B cell (primary cell): ENCODE data around the gene MEIOB. TPM values are rescaled to one million over a fixed set of nuclear protein-coding genes. Genes with fewer than 3 reads are reported as not detected.

Experiments used
- ATAC-seq: fragments of 200-7000 bp; cut with Tn5 transposase; one replicate; pipeline ENCODE4 v1.10.0; 2021; ENCODE audit warnings: low read depth, mild to moderate bottlenecking, moderate number of reproducible peaks, moderate library complexity
- CTCF ChIA-PET: fragments of 350-600 bp; sonication (Branson Sonifier 250); formaldehyde crosslinking; loops from one replicate; lab custom pipeline; 2021; ENCODE audit warnings: antibody characterized with exemption, inconsistent platforms; lab: Charles Lee
- POLR2A ChIA-PET: fragments of 350-600 bp; sonication (Branson Sonifier 250); formaldehyde crosslinking; loops from one replicate; lab custom pipeline; 2021; ENCODE audit warnings: antibody characterized with exemption; lab: Charles Lee
- DNase-seq: peaks from one replicate; pipeline ENCODE4 v3.0.0; 2013
- H2AFZ ChIP-seq: 2 replicates; pipeline ENCODE4 v1.6.1; 2012; ENCODE audit warnings: mild to moderate bottlenecking, low read depth, low read length; ENCODE audit not compliant: insufficient read depth, poor library complexity, severe bottlenecking
- H3K27ac ChIP-seq, 2 donors: 1 replicate in 1 of 2; 2 replicates in 1 of 2; pipeline ENCODE4 v1.5.1; 2012 to 2013; ENCODE audit warnings: low read length in 2 of 2, mild to moderate bottlenecking in 2 of 2, moderate library complexity in 1 of 2
- H3K27me3 ChIP-seq, 4 experiments: fragments of 200-600 bp in 1 of 4; sonication (generic) in 1 of 4; replicated peaks in 1 of 4; 1 replicate in 2 of 4; 2 replicates in 2 of 4; pipeline versions ENCODE4 v1.6.1 to v1.7.0; 2013 to 2016; ENCODE audit warnings: low read length in 3 of 4, mild to moderate bottlenecking in 2 of 4, mixed read lengths in 1 of 4, moderate library complexity in 1 of 4; ENCODE audit not compliant: insufficient read depth in 4 of 4, control insufficient read depth in 3 of 4; ENCODE audit errors: control extremely low read depth in 1 of 4
- H3K36me3 ChIP-seq, 2 experiments: replicated peaks in 1 of 2; 1 replicate in 1 of 2; 2 replicates in 1 of 2; pipeline versions ENCODE4 v1.6.1 to v1.7.1; 2013; ENCODE audit warnings: low read length in 1 of 2; ENCODE audit not compliant: insufficient read depth in 2 of 2, control insufficient read depth in 1 of 2; ENCODE audit errors: control extremely low read depth in 1 of 2, extremely low read depth in 1 of 2
- H3K4me1 ChIP-seq, 2 donors: fragments of 200-600 bp in 1 of 2; sonication (generic) in 1 of 2; 1 replicate in 1 of 2; 2 replicates in 1 of 2; pipeline versions ENCODE4 v1.5.1 to v1.6.1; 2013 to 2017; ENCODE audit warnings: low read length in 2 of 2; ENCODE audit not compliant: control insufficient read depth in 2 of 2, insufficient read depth in 2 of 2
- H3K4me2 ChIP-seq: replicated peaks from 2 replicates; pipeline ENCODE3; 2012; ENCODE audit warnings: mild to moderate bottlenecking, low read depth, low read length; ENCODE audit not compliant: poor library complexity, severe bottlenecking
- H3K4me3 ChIP-seq, 5 experiments: fragments of 200-600 bp in 1 of 5; sonication (generic) in 1 of 5; 1 replicate in 3 of 5; 2 replicates in 2 of 5; pipeline versions ENCODE4 v1.5.1 to v1.7.0; 2011 to 2016; ENCODE audit warnings: low read length in 4 of 5, mild to moderate bottlenecking in 4 of 5, low read depth in 2 of 5, control low read depth in 1 of 5, moderate library complexity in 1 of 5; ENCODE audit not compliant: insufficient read depth in 1 of 5; ENCODE audit errors: control extremely low read depth in 1 of 5, extremely low read depth in 1 of 5
- H3K79me2 ChIP-seq: fragments of 200-600 bp; sonication (generic); one replicate; pipeline ENCODE4 v1.6.0; 2016; ENCODE audit warnings: low read length; ENCODE audit not compliant: control insufficient read depth, insufficient read depth
- H3K9ac ChIP-seq: fragments of 200-600 bp; sonication (generic); 2 replicates; pipeline ENCODE4 v1.6.1; 2017; ENCODE audit warnings: mild to moderate bottlenecking, low read length, moderate library complexity
- H3K9me3 ChIP-seq, 3 donors: one replicate each; pipeline versions ENCODE4 v1.6.1 to v1.7.1; 2013; ENCODE audit warnings: low read length in 2 of 3; ENCODE audit not compliant: control insufficient read depth in 2 of 3, insufficient read depth in 1 of 3; ENCODE audit errors: control extremely low read depth in 1 of 3
- H4K20me1 ChIP-seq: 2 replicates; pipeline ENCODE4 v1.6.0; 2012; ENCODE audit warnings: mild to moderate bottlenecking, low read length; ENCODE audit not compliant: insufficient read depth, control insufficient read depth, poor library complexity, severe bottlenecking
- H3K27ac Mint-ChIP-seq: one replicate; pipeline ENCODE4 v1.8.0; 2021; ENCODE audit warnings: mixed read lengths
- H3K27me3 Mint-ChIP-seq: one replicate; pipeline ENCODE4 v1.8.0; 2021; ENCODE audit warnings: mixed read lengths
- H3K4me1 Mint-ChIP-seq: one replicate; pipeline ENCODE4 v1.8.0; 2021; ENCODE audit warnings: mixed read lengths
- H3K4me3 Mint-ChIP-seq: one replicate; pipeline ENCODE4 v1.8.0; 2021; ENCODE audit warnings: mixed read lengths
- H3K9me3 Mint-ChIP-seq: one replicate; pipeline ENCODE4 v1.8.0; 2022; ENCODE audit warnings: mixed read lengths; ENCODE audit not compliant: insufficient read depth
- EZH2 ChIP-seq: IDR thresholded peaks from 2 replicates; pipeline ENCODE4 v1.6.1; 2012; ENCODE audit warnings: borderline replicate concordance, low read depth, mild to moderate bottlenecking, moderate library complexity, low read length; ENCODE audit not compliant: insufficient read depth, poor library complexity, severe bottlenecking
- WGBS: methylation state at CpG from one replicate; pipeline ENCODE4 v1.1.5; 2013; ENCODE audit warnings: missing lambda C conversion rate; ENCODE audit not compliant: insufficient coverage; 5-methylcytosine and 5-hydroxymethylcytosine counted together
- intact Hi-C: fragments of 100-400 bp; cut with micrococcal nuclease; formaldehyde crosslinking; loops from one replicate; pipeline ENCODE4 v1.10.0; 2022
- polyA plus RNA-seq: library from polyadenylated mRNA; depleted of rRNA; stranded (reverse); fragments of >200 nt; gene quantifications from 2 replicates; pipeline ENCODE4 v1.2.3, GENCODE V29; 2012
- total RNA-seq, 2 donors: library from RNA; stranded (reverse); fragments of 120-200 nt in 1 of 2; gene quantifications; 1 replicate in 1 of 2; 2 replicates in 1 of 2; pipeline versions ENCODE4 v1.2.3 to v1.2.4, GENCODE V29; 2013 to 2022
- TF ChIP-seq, protein P1 (sequence below): fragments of 200-600 bp; IDR thresholded peaks from one replicate; pipeline ENCODE4 v1.8.0; 2022; ENCODE audit warnings: antibody characterized with exemption, mild to moderate bottlenecking

The MEIOB gene
- total and polyA plus RNA-seq, 2 donors (not counting 1 experiment from before 2014, with no cell fraction given), result not detected

DNA sequence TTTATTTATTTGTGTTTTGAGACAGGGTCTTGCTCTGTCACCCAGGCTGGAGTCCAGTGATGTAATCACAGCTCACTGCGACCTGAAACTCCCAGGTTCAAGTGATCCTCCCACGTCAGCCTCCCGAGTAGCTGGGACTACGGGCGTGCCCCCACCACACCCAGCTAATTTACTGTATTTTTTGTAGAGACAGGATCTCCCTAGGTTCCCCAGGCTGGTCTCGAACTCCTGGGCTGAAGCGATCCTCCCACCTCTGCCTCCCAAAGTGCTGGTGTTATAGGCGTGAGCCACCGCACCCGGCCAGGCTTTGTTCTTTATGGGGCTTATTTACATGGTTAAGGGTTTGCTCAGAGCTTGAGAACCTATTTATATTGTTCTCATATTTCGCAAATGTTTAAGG lies 5.8 kb upstream of the MEIOB start:
- no peaks in the 10 kb centered on the region for H3K9me3 Mint-ChIP-seq
- TF ChIP-seq, protein P1, sequence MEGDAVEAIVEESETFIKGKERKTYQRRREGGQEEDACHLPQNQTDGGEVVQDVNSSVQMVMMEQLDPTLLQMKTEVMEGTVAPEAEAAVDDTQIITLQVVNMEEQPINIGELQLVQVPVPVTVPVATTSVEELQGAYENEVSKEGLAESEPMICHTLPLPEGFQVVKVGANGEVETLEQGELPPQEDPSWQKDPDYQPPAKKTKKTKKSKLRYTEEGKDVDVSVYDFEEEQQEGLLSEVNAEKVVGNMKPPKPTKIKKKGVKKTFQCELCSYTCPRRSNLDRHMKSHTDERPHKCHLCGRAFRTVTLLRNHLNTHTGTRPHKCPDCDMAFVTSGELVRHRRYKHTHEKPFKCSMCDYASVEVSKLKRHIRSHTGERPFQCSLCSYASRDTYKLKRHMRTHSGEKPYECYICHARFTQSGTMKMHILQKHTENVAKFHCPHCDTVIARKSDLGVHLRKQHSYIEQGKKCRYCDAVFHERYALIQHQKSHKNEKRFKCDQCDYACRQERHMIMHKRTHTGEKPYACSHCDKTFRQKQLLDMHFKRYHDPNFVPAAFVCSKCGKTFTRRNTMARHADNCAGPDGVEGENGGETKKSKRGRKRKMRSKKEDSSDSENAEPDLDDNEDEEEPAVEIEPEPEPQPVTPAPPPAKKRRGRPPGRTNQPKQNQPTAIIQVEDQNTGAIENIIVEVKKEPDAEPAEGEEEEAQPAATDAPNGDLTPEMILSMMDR, result no peak
- no peak for TF ChIP-seq EZH2
- ChIA-PET CTCF (no interaction called here), POLR2A (no interaction called here)
- Histone ChIP-seq H3K4me2 (no peak overlapping the region), H3K9ac (no peak overlapping the region), H3K4me3 (no peak overlapping the region), H3K4me1 (no peaks in the 10 kb centered on the region), H2AFZ (no peak overlapping the region), H3K79me2 (no peaks in the 10 kb centered on the region), H3K27me3 (peaks cover 0 to 23% (median 4%) of the 10 kb centered on the region in 4 experiments), H4K20me1 (no peaks in the 10 kb centered on the region), H3K9me3 (peaks cover 0 to 3% (median 0%) of the 10 kb centered on the region in 3 donors), H3K36me3 (no peaks in the 10 kb centered on the region), H3K27ac (no peak overlapping the region)
- H3K27me3 Mint-ChIP-seq, result peaks cover 19% of the 10 kb centered on the region
- no peak overlapping the region for H3K4me3 Mint-ChIP-seq
- no CpG with 5 or more reads among the region's 11 CpGs for WGBS
- intact Hi-C loops, result no loop called here
- ATAC-seq, result no peak
- no peak for DNase-seq
- no peaks in the 10 kb centered on the region for H3K4me1 Mint-ChIP-seq
- no peak overlapping the region for H3K27ac Mint-ChIP-seq

DNA sequence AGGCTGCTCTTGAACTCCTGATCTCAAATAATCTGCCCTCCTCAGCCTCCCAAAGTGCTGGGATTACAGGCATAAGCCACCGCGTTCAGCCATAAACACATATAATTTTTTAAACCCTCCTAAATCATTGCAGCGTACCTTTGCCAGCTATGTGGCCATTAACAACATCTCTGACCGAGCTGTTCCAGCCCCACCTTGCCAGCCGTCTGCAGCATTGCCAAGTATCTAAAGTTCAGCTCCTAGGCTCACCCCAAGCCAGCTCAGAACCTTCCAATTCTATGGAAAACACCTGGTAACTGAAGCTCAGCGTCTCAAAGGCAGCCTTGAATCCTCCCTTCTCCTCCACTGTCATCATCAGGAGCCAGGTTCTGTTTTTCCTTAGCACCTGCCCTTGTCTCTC lies 5.1 kb upstream of the MEIOB start:
- CTCF ChIA-PET, result no interaction called here
- DNase-seq (no peak), ATAC-seq (no peak)
- Histone ChIP-seq H3K4me3 (no peak overlapping the region), H3K36me3 (no peaks in the 10 kb centered on the region), H3K4me2 (no peak overlapping the region), H3K9ac (no peak overlapping the region), H3K79me2 (no peaks in the 10 kb centered on the region), H3K9me3 (peaks cover 0 to 6% (median 0%) of the 10 kb centered on the region in 3 donors), H2AFZ (no peak overlapping the region), H3K27me3 (peaks cover 0 to 30% (median 7%) of the 10 kb centered on the region in 4 experiments), H3K4me1 (peaks cover 0 to 6% of the 10 kb centered on the region in 2 donors), H4K20me1 (no peaks in the 10 kb centered on the region), H3K27ac (no peak overlapping the region)
- Mint-ChIP-seq H3K4me3 (no peak overlapping the region), H3K27me3 (peaks cover 23% of the 10 kb centered on the region), H3K9me3 (no peaks in the 10 kb centered on the region), H3K27ac (no peak overlapping the region), H3K4me1 (no peaks in the 10 kb centered on the region)
- TF ChIP-seq, protein P1, result no peak
- no peak for TF ChIP-seq EZH2
- WGBS, result 68% methylated on average over 6 of the region's 6 CpGs
- intact Hi-C loops, result no loop called here
- POLR2A ChIA-PET, result no interaction called here
